K562 (cell line): Measurements from ENCODE around the gene ENPP6. TPM values are rescaled to one million over a fixed set of nuclear protein-coding genes. Genes with fewer than 3 reads are reported as not detected.

Experiments
- ARID1B ChIP-seq: fragments of 450-650 bp; IDR thresholded peaks from 2 replicates; pipeline ENCODE4 v1.6.1; 2016; ENCODE audit warnings: antibody characterized with exemption, mild to moderate bottlenecking, inconsistent platforms
- MIER1 ChIP-seq: fragments of 450-650 bp; IDR thresholded peaks from 2 replicates; pipeline ENCODE4 v1.6.1; 2016; ENCODE audit warnings: antibody characterized with exemption, mild to moderate bottlenecking, low read depth
- POLR3G ChIP-seq: IDR thresholded peaks from 2 replicates; pipeline ENCODE4 v1.6.1; 2011; ENCODE audit not compliant: insufficient read length, insufficient replicate concordance; ENCODE audit errors: extremely low read depth
- SNRNP70 ChIP-seq: fragments of 200-400 bp; formaldehyde crosslinking; optimal IDR thresholded peaks from 2 replicates; pipeline ENCODE3; 2017; ENCODE audit warnings: low read depth, low read length
- TAF1 ChIP-seq: IDR thresholded peaks from 2 replicates; pipeline ENCODE4 v1.6.1; 2011; ENCODE audit warnings: mild to moderate bottlenecking, low read length, moderate library complexity; ENCODE audit not compliant: insufficient read depth, control insufficient read depth, severe bottlenecking; ENCODE audit errors: extremely low read depth
- polyA plus RNA-seq, 8 experiments: library from polyadenylated mRNA; depleted of rRNA in 4 of 8; stranded (reverse) in 5 of 8; unstranded in 3 of 8; fragments of >200 nt; fragmentation: Nextera tagmentation in 2 of 8; fragmentation: Illumina TruSeq in 1 of 8; extraction: Ambion mirVana in 2 of 8; extraction: Trizol in 1 of 8; gene quantifications; 2 replicates each; pipeline versions ENCODE4 v1.2.1 to v1.2.3, GENCODE V29; 2011 to 2014; ENCODE audit warnings: inconsistent platforms in 1 of 8, missing spikeins in 1 of 8
- total RNA-seq, 7 experiments: library from RNA; depleted of rRNA in 6 of 7; stranded (reverse); fragments of >200 nt in 6 of 7; fragmentation: Illumina TruSeq in 2 of 7; extraction: Trizol in 2 of 7; gene quantifications; 2 replicates each; pipeline versions ENCODE4 v1.2.1 to v1.2.3, GENCODE V29; 2011 to 2021; ENCODE audit warnings: low replicate concordance in 1 of 7
- TF ChIP-seq, protein P1 (sequence below): sonication (generic); formaldehyde crosslinking; IDR thresholded peaks from 2 replicates; pipeline ENCODE4 v1.8.1; 2023; ENCODE audit warnings: mild to moderate bottlenecking, missing genetic modification reagents
- TF ChIP-seq, protein P2 (sequence below): fragments of 200-800 bp; sonication (Bioruptor generic); IDR thresholded peaks from 2 replicates; pipeline ENCODE4 v1.6.1; 2017; ENCODE audit warnings: missing genetic modification characterization, missing compliant biosample characterization

ENPP6 gene
- total and polyA plus RNA-seq, 9 of the 15 experiments (the other 6 are each of a cell fraction or from before 2014, with no cell fraction given) = 0.29 TPM; not detected in 8

- TF ChIP-seq, protein P1, sequence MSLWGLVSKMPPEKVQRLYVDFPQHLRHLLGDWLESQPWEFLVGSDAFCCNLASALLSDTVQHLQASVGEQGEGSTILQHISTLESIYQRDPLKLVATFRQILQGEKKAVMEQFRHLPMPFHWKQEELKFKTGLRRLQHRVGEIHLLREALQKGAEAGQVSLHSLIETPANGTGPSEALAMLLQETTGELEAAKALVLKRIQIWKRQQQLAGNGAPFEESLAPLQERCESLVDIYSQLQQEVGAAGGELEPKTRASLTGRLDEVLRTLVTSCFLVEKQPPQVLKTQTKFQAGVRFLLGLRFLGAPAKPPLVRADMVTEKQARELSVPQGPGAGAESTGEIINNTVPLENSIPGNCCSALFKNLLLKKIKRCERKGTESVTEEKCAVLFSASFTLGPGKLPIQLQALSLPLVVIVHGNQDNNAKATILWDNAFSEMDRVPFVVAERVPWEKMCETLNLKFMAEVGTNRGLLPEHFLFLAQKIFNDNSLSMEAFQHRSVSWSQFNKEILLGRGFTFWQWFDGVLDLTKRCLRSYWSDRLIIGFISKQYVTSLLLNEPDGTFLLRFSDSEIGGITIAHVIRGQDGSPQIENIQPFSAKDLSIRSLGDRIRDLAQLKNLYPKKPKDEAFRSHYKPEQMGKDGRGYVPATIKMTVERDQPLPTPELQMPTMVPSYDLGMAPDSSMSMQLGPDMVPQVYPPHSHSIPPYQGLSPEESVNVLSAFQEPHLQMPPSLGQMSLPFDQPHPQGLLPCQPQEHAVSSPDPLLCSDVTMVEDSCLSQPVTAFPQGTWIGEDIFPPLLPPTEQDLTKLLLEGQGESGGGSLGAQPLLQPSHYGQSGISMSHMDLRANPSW = no peak
- no peak for TF ChIP-seq TAF1
- TF ChIP-seq SNRNP70 = no peak
- TF ChIP-seq ARID1B = no peak
- TF ChIP-seq MIER1 = no peak
- TF ChIP-seq, protein P2, sequence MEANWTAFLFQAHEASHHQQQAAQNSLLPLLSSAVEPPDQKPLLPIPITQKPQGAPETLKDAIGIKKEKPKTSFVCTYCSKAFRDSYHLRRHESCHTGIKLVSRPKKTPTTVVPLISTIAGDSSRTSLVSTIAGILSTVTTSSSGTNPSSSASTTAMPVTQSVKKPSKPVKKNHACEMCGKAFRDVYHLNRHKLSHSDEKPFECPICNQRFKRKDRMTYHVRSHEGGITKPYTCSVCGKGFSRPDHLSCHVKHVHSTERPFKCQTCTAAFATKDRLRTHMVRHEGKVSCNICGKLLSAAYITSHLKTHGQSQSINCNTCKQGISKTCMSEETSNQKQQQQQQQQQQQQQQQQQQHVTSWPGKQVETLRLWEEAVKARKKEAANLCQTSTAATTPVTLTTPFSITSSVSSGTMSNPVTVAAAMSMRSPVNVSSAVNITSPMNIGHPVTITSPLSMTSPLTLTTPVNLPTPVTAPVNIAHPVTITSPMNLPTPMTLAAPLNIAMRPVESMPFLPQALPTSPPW (CRISPR knock-in tag) = no peak
- TF ChIP-seq POLR3G = no peak
Measured at GRCh38 chr4:184259866-184260265, 42.2 kb upstream of the ENPP6 start (continued).
